ENCODE data around the gene PRIMA1.

Gene PRIMA1

DNA sequence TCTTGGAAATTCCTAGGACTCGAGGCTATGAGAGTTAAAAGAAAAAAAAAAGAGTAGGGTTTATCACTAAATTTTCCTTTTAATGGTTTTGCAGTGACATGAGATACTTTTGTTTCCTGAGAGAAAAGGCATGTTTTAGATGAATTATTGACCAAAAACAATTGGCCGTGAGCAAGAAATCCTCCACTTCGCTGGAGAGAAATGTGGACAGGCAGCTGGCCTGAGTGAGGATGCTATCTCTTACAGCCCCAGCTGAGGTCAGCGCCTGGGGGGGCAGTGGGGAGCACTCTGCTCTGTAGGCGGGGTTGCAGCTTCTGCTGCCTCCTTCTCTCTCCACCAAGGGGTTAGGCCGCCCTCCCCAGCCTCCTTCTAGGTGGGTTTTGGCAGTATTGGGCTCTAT is 54.7 kb downstream of the PRIMA1 start:
- ATAC-seq, result no peak
- Mint-ChIP-seq H3K4me1 (peaks cover 7% of the 10 kb centered on the region), H3K36me3 (no peaks in the 10 kb centered on the region), H3K9me3 (no peaks in the 10 kb centered on the region), H3K27ac (no peak overlapping the region), H3K4me3 (no peak overlapping the region)
- no peak for DNase-seq (ENCODE audit: low spot score in 2 of 2)

DNA sequence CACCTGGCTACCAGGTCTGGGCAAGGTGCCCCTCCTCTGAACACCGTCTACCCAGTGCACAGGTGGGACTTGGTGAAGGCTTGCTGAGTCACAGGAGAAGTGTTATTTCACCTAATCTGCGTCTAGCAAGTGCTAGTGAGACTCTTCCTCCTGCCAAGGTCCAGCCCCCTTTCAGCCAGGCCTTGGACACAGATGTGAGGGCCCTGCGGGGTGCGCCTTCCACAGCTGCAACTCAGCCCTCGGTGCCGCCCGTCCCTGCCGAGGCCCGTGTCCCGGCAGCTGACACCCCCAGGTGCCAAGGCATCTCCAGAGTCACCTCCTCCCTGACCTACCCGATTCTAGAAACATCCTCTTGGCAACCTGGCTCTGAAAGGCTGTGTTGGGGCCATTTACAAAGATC is 55.1 kb downstream of the PRIMA1 start:
- H3K9me3 Mint-ChIP-seq, result no peaks in the 10 kb centered on the region
- no peak overlapping the region for H3K4me3 Mint-ChIP-seq
- H3K27ac Mint-ChIP-seq, result no peak overlapping the region
- ATAC-seq, result no peak
- no peaks in the 10 kb centered on the region for H3K36me3 Mint-ChIP-seq
- peaks cover 7% of the 10 kb centered on the region for H3K4me1 Mint-ChIP-seq
- DNase-seq (ENCODE audit: low spot score in 2 of 2), result no peak

DNA sequence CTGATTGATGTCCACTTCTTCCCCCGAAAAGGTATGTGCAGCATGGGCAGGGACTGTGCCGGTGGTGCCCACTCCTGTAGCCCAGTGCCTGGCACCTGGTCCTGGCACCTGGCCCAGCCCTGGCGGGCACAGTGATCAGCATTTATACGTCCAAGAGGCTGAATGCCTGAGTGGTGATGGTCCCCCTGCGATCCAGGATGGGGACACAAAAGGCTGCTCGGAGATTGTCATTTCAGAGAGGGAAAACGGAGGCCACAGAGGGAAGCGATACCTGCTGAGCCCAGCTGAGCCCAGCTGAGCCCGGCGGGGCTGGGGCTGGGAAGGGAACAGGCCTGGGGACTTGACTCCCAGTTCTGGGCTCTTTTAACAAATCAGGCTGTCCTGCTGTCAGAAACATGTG is 55.8 kb downstream of the PRIMA1 start:
- H3K4me3 Mint-ChIP-seq, result no peak overlapping the region
- H3K4me1 Mint-ChIP-seq, result peaks cover 7% of the 10 kb centered on the region
- ATAC-seq (no peak), DNase-seq (ENCODE audit: low spot score in 2 of 2) (no peak)
- H3K9me3 Mint-ChIP-seq, result no peaks in the 10 kb centered on the region
- no peaks in the 10 kb centered on the region for H3K36me3 Mint-ChIP-seq
- H3K27ac Mint-ChIP-seq, result no peak overlapping the region

DNA sequence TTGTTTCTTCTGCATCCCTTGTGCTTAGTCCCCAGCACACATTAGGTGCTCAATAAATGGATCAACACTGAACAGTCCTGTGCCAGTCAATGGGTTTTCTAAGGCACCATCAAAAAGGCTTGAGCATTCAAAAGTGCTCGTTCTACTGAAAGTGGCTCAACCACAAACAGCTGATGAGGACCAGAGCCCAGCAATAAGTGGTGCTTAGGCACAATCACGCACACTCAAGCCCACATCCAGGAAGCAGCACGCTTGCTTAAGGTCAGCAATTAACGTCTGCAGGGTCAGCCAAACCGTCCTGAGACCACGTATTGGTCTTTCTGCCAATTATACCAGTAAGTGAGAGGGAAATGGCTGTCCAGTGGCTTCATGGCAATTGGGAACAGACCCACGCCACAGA is 56.5 kb downstream of the PRIMA1 start:
- peaks cover 7% of the 10 kb centered on the region for H3K4me1 Mint-ChIP-seq
- H3K27ac Mint-ChIP-seq, result no peak overlapping the region
- H3K4me3 Mint-ChIP-seq, result no peak overlapping the region
- ATAC-seq (no peak), DNase-seq (ENCODE audit: low spot score in 2 of 2) (no peak)
- no peaks in the 10 kb centered on the region for H3K36me3 Mint-ChIP-seq
- H3K9me3 Mint-ChIP-seq, result no peaks in the 10 kb centered on the region

DNA sequence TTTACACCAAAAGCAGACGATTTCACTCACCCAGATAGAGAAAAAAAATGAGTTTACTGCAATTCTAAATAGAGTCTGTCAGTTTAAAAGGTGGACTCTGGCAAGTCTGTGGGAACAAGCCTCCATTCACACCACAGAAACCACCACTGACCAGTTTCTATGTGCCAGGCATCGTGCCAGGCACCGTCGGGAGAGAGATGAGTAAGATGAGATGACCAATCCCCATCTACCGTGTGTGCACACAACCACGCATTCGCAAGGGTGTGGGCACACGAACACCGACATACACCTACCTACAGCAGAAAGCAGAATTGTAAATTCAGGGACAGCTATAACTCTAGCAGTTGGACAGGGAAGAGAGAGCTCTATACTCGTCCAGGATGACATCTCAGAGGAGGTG is 58.3 kb downstream of the PRIMA1 start:
- Mint-ChIP-seq H3K4me1 (peaks cover 7% of the 10 kb centered on the region), H3K36me3 (no peaks in the 10 kb centered on the region), H3K4me3 (no peak overlapping the region), H3K9me3 (no peaks in the 10 kb centered on the region), H3K27ac (no peak overlapping the region)
- ATAC-seq (no peak), DNase-seq (ENCODE audit: low spot score in 2 of 2) (no peak)

DNA sequence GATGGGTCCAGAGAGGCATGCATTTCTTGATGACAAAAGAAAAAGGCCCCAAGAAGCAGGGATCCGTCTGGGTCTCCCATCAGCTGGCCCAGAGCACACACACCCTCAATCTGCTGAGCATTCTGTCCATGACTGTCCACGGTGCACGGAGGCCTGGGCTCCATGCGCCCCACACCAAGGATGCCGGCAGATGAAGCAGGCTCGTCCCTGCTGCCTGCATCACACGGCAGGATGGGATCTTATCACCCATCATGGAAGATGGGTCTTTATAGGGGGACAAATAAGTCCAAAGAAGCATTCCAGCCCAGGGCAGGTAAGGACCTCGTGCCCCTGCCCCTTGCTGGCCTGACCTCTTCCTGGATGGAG is 59.7 kb downstream of the PRIMA1 start:
- H3K27ac Mint-ChIP-seq, result no peak overlapping the region
- peaks cover 7% of the 10 kb centered on the region for H3K4me1 Mint-ChIP-seq
- H3K9me3 Mint-ChIP-seq, result no peaks in the 10 kb centered on the region
- no peak for ATAC-seq
- no peak for DNase-seq (ENCODE audit: low spot score in 2 of 2)
- no peaks in the 10 kb centered on the region for H3K36me3 Mint-ChIP-seq
- no peak overlapping the region for H3K4me3 Mint-ChIP-seq

DNA sequence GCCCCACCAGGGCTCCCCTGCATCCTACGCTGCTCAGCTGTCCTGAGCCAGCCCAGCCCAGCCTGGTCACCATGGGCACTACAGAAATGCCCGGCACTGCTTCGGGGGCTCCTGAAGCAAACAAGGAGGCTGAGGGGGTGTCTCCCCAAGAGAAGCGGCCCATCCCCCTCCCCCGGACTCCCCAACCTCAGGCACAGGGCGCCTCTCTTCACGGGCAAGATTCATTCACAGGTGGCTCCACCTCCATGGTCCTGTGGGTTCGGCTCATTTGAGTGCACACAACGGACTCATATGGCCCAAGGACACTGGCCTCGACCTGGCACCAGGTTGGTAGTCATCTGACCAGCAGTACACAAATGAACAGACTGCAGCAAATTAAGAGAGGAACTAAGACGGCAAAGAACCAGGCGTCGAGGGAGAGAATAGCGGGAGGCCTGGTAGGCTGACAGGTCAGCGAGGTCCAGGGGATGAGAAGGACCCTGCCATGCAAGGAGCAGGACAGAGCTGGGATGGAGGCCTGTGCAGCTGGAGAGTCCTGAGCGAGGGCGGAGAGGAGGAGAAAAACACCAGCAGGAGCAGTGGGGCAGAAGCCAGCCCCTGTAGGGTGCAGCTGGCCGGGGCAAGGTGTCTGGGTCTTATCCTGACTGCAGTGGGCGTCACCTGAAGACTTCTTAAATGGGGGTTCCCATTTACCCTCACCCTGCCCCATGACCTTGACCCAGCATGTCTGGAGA is 60.2 kb downstream of the PRIMA1 start:
- Mint-ChIP-seq H3K27ac (no peak overlapping the region), H3K4me3 (no peak overlapping the region), H3K36me3 (no peaks in the 10 kb centered on the region), H3K9me3 (no peaks in the 10 kb centered on the region), H3K4me1 (peaks cover 7% of the 10 kb centered on the region)
- no peak for DNase-seq (ENCODE audit: low spot score in 2 of 2)
- ATAC-seq, result no peak

DNA sequence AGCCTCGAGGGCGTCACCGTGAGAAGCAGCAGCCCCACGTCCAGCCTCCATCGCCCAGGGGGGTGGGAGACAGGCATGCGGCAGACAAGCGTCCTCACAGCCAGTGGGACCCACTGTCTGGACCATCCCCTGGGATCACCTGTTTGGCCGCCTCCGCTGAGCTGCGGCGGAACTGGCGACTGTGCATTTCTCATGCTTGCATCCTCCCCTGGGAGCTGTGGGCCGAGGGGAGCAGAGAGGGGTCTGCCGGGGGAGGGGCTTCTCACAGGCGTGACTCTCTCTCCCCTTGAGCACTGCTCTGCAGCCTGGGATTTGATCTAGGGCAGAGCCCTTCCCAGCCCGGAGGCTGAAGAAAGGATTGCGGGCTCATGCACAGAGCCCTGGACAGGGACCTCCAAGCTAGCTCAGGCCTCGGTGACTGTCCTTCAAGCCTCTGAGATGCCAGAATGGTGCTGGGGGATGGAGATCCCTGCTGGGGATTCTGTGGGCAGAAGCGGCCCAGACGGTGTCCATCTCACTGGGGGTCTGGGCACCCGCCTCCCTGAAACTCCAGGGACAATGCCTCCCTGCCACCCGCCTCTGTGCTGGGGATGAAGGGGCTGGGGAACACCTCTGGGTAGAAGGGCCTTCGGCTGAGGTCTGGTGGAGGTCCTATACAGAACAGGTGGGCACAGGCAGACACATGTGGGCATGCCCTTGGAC is 61.1 kb downstream of the PRIMA1 start:
- no peak for ATAC-seq
- no peak for DNase-seq (ENCODE audit: low spot score in 2 of 2)
- Mint-ChIP-seq H3K27ac (no peak overlapping the region), H3K4me3 (no peak overlapping the region), H3K36me3 (no peaks in the 10 kb centered on the region), H3K9me3 (no peaks in the 10 kb centered on the region), H3K4me1 (peaks cover 7% of the 10 kb centered on the region)

DNA sequence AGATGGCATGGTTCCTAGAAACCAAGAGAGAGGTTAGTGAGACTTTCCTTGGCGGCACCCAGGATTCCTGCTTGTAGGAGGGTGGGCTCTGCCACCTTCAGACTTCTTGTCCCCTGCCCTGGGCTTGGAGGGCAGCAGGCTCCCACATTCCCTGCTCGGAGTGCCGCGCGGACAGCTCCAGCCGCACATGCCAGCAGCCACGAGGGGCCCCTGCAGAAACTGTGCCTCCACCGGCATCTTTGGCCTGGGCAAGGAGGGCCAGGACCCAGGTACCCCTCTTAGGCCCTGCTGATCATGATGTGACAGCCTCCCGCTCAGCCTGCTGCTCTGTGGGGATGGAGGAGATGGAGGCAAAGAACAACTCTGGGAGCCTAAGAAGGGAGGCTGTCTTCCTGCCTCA is 62.3 kb downstream of the PRIMA1 start:
- Mint-ChIP-seq H3K27ac (no peak overlapping the region), H3K36me3 (no peaks in the 10 kb centered on the region), H3K4me1 (peaks cover 7% of the 10 kb centered on the region), H3K9me3 (peaks cover 4% of the 10 kb centered on the region), H3K4me3 (no peak overlapping the region)
- DNase-seq (ENCODE audit: low spot score in 2 of 2) (no peak), ATAC-seq (no peak)

DNA sequence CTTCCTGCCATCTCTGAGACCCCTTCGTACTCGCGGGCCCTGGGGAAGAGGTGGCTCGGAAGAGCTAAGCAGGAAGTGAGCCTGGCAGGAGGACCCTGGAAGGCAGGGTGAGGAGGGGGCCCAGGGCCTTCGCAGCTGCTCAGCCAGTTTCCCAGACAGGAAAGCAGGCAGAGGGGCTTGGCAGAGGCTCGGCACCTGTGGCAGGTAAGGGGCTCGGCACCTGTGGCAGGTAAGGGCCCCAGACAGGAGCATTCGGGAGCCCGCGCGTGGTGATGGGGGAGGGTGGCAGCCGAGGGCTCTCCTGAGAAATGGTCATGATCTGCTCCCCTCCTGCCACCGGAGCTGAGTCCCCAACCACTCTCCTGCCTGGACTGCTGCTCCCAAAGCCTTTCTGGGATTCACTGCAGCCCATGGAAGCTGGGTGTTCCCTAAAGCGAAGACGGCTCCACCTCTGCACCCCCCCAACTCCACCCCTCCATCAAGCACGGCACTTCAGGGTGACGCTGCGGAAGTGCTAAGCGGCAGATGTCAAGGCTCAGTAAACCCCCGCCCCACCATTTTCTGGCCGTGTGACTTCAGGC is 63.2 kb downstream of the PRIMA1 start:
- peaks cover 7% of the 10 kb centered on the region for H3K4me1 Mint-ChIP-seq
- no peak for ATAC-seq
- DNase-seq (ENCODE audit: low spot score in 2 of 2), result no peak
- peaks cover 4% of the 10 kb centered on the region for H3K9me3 Mint-ChIP-seq
- H3K4me3 Mint-ChIP-seq, result no peak overlapping the region
- H3K27ac Mint-ChIP-seq, result no peak overlapping the region
- no peaks in the 10 kb centered on the region for H3K36me3 Mint-ChIP-seq

DNA sequence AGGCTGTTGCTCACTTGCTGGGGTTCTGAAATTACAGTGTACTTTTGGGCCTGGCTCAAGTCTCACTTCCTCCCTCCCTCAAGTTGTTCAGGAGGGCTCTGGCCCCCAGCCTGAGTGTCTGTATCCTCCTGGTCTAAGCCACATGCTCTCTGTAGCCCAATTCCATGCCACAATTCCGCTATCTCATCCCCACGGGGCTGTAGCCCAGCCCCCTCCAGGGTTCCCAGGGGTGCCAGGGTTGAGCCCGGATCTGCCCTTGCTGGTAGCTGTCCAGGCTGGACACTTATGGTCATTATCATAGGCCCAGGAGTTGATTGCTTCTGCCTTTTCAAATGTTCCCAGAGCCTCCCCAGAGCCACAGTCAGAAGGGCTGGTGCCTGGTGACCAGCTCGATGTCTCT is 65.3 kb downstream of the PRIMA1 start:
- DNase-seq (ENCODE audit: low spot score in 2 of 2) (no peak), ATAC-seq (no peak)
- no peak overlapping the region for H3K4me3 Mint-ChIP-seq
- no peak overlapping the region for H3K27ac Mint-ChIP-seq
- no peaks in the 10 kb centered on the region for H3K4me1 Mint-ChIP-seq
- H3K9me3 Mint-ChIP-seq, result peaks cover 4% of the 10 kb centered on the region
- no peaks in the 10 kb centered on the region for H3K36me3 Mint-ChIP-seq

DNA sequence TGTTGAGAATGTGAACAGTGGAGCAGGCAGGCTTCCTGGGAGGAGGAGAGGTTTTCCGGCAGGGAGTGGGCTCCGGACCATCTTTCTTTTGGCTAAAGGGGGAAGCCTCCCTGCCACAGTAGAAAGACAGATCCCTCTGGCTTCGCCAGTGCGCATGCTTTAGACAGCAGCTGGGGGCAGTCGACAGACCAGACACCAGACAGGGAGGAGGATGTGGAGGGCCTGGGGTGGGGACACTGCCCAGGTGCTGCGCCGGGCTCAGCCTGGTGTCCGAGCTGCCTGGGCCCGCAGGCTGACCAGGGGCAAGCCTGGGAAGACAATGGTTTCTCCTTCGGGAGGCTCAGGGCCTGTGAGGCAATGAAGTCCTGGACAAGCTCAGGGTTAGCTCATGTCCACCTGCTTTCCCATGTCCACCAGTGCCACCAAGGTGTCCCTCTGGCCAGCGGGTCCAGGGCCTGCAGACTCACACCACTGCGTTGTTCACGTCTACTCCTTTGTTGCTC is 67.3 kb downstream of the PRIMA1 start:
- Mint-ChIP-seq H3K27ac (no peak overlapping the region), H3K4me3 (no peak overlapping the region)

DNA sequence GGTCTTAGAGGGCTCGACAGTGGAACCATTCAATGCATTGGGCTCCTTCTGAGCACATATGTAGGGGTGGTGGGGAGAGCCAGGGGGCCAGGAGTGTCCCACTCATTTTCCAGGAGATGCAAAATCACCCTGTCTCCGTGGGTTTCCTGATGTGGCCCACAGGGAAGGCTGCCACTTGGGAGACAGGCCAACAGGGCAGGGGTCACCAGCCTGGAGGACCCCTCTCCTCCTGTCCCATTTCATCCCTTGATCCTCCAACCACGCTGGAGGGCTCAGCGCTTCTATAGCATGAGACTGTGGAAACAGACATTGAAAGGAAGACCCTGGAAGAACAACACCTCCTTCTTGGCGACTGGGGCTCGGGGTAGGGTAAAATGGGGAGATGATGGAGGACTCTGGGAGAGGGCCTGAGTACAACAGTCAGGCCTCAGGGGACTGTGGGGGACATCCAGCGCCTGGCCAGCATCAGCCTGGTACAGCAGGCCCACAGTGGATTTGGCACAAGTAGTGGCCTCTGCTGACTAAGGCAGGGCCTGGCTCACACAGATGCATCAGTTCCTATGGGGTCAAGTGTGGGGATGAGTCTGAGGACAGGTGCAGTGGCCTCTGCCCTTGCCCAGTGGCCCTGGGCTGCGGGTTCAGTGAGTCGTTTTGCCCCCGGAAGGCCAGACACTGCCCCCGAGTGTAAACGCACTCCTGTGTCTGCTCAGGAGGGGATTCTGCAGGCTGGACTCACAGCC is 68.0 kb downstream of the PRIMA1 start:
- Mint-ChIP-seq H3K27ac (no peak overlapping the region), H3K36me3 (no peaks in the 10 kb centered on the region), H3K9me3 (peaks cover 4% of the 10 kb centered on the region), H3K4me1 (no peaks in the 10 kb centered on the region), H3K4me3 (no peak overlapping the region)
- DNase-seq (ENCODE audit: low spot score in 2 of 2) (no peak), ATAC-seq (no peak)

More for the DNA sequence above, 67.3 kb downstream of the PRIMA1 start:
- H3K4me1 Mint-ChIP-seq, result no peaks in the 10 kb centered on the region
- ATAC-seq (no peak), DNase-seq (ENCODE audit: low spot score in 2 of 2) (no peak)
- H3K9me3 Mint-ChIP-seq, result peaks cover 4% of the 10 kb centered on the region
- H3K36me3 Mint-ChIP-seq, result no peaks in the 10 kb centered on the region

DNA sequence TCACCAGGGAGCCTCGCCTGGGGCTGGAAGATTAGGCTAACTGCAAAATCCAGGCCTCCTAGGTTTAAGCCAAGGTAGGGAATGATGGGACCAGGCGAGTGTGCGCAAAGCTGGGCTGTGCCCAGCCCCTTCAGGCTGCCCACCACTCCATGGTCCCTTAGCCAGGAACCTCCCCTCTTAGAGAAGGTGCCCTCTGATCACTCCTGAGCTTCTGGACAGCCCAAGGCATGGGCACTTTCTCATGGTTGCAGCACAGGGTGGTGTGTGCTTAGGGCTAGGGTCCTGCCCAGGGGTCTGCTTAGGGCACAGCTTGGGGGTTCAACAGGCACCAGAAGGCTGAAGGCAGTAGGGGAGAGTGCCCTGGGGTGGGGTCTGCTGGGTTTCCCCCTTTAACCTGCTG is 69.0 kb downstream of the PRIMA1 start:
- no peaks in the 10 kb centered on the region for H3K36me3 Mint-ChIP-seq
- H3K9me3 Mint-ChIP-seq, result peaks cover 4% of the 10 kb centered on the region
- H3K4me1 Mint-ChIP-seq, result no peaks in the 10 kb centered on the region
- DNase-seq (ENCODE audit: low spot score in 2 of 2), result no peak
- no peak for ATAC-seq
- no peak overlapping the region for H3K27ac Mint-ChIP-seq
- H3K4me3 Mint-ChIP-seq, result no peak overlapping the region

DNA sequence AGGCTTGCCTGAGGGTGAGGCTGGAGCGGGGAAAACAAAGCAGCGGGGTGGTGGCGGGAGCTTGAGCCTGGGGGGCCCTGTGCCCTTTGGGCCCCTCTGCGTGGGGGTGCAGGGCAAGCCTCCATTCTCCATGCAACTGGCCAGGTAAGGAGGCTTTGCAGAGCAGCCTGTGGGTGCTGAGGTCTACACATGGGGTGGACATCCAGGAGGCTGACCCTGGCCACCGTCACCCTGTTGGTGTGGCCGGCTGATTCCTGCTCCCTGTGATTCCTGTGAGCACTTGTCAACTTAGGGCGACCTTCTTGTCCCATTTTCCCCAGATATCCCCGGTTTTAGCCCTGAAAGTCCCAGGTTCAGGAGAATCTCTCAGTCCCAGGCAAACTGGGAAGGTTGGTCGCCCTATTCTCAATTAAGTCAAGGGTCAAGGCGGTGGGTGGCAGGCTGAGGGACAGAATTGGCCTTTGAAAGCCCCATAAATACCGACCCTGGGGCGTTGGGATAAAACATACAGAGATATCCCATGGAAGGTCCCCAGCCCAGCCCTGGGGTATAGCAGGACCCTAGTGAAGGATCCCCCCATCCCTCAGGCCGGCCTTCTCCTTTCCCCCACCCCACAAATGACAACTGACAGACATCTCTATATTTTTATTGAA is 70.5 kb downstream of the PRIMA1 start:
- ATAC-seq, result no peak
- H3K4me3 Mint-ChIP-seq, result no peak overlapping the region
- H3K4me1 Mint-ChIP-seq, result no peaks in the 10 kb centered on the region
- H3K36me3 Mint-ChIP-seq, result no peaks in the 10 kb centered on the region
- H3K27ac Mint-ChIP-seq, result no peak overlapping the region
- no peak for DNase-seq (ENCODE audit: low spot score in 2 of 2)
- H3K9me3 Mint-ChIP-seq, result peaks cover 4% of the 10 kb centered on the region
